Vagina (tissue), 2 donors: Measurements from ENCODE around the gene OPRD1. TPM values are rescaled to one million over a fixed set of nuclear protein-coding genes. Genes with fewer than 3 reads are reported as not detected.

Experiments used
- DNase-seq, 2 donors: peaks; one replicate each; pipeline ENCODE4 v3.0.0-alpha.2; 2017; ENCODE audit errors: extremely low spot score in 2 of 2
- H3K27ac ChIP-seq: fragments of 200-600 bp; sonication (generic); one replicate; pipeline ENCODE4 v1.5.1; 2019
- H3K27me3 ChIP-seq: fragments of 200-600 bp; sonication (generic); one replicate; pipeline ENCODE4 v1.5.1; 2019
- H3K36me3 ChIP-seq, 2 donors: fragments of 200-600 bp; sonication (generic); one replicate each; pipeline ENCODE4 v1.5.1; 2017 to 2019
- H3K4me1 ChIP-seq: fragments of 200-600 bp; sonication (generic); one replicate; pipeline ENCODE4 v1.5.1; 2019
- H3K4me3 ChIP-seq, 2 donors: fragments of 200-600 bp; sonication (generic); 1 replicate in 1 of 2; 2 replicates in 1 of 2; pipeline ENCODE4 v1.5.1; 2016 to 2019
- H3K9me3 ChIP-seq: fragments of 200-600 bp; sonication (generic); one replicate; pipeline ENCODE4 v1.5.1; 2019
- POLR2A ChIP-seq, 2 donors: fragments of 450-650 bp; IDR thresholded peaks; one replicate each; pipeline ENCODE4 v1.6.1; 2017; ENCODE audit warnings: antibody characterized with exemption in 2 of 2, mild to moderate bottlenecking in 2 of 2, moderate library complexity in 2 of 2
- POLR2AphosphoS5 ChIP-seq, 2 donors: sonication (generic); formaldehyde crosslinking; IDR thresholded peaks; one replicate each; pipeline ENCODE4 v1.9.0; 2017; ENCODE audit warnings: antibody characterized with exemption in 2 of 2, mild to moderate bottlenecking in 2 of 2, low read depth in 1 of 2; ENCODE audit not compliant: insufficient read depth in 1 of 2
- intact Hi-C: fragments of 100-400 bp; cut with DNase I; formaldehyde crosslinking; loops from one replicate; pipeline ENCODE4 v1.15.1; 2023
- total RNA-seq: library from RNA; depleted of rRNA; stranded (reverse); fragments of >200 nt; gene quantifications from one replicate; pipeline ENCODE4 v1.2.3, GENCODE V29; 2016
- TF ChIP-seq, protein P1 (sequence below), 3 experiments: fragments of 450-650 bp in 2 of 3; fragments of 200-600 bp in 1 of 3; sonication (generic) in 1 of 3; IDR thresholded peaks; one replicate each; pipeline ENCODE4 v1.5.1; 2017 to 2019; ENCODE audit warnings: antibody characterized with exemption in 3 of 3, mild to moderate bottlenecking in 2 of 3, moderate library complexity in 2 of 3

OPRD1 gene
- total RNA-seq, 1 donor from 2014 or later: 2.2 TPM

GRCh38 chr1:28855469-28855951, 43.5 kb downstream of the OPRD1 start:
- intact Hi-C loops: no loop called here
- TF ChIP-seq, protein P1, sequence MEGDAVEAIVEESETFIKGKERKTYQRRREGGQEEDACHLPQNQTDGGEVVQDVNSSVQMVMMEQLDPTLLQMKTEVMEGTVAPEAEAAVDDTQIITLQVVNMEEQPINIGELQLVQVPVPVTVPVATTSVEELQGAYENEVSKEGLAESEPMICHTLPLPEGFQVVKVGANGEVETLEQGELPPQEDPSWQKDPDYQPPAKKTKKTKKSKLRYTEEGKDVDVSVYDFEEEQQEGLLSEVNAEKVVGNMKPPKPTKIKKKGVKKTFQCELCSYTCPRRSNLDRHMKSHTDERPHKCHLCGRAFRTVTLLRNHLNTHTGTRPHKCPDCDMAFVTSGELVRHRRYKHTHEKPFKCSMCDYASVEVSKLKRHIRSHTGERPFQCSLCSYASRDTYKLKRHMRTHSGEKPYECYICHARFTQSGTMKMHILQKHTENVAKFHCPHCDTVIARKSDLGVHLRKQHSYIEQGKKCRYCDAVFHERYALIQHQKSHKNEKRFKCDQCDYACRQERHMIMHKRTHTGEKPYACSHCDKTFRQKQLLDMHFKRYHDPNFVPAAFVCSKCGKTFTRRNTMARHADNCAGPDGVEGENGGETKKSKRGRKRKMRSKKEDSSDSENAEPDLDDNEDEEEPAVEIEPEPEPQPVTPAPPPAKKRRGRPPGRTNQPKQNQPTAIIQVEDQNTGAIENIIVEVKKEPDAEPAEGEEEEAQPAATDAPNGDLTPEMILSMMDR (IDR thresholded peaks at IDR 0.05): no peak
- no peak for TF ChIP-seq POLR2A (IDR thresholded peaks at IDR 0.05)
- TF ChIP-seq POLR2AphosphoS5 (IDR thresholded peaks at IDR 0.05; ENCODE audit: insufficient read depth in 1 of 2, low read depth in 1 of 2): no peak
- Histone ChIP-seq H3K27me3 (no peaks in the 10 kb centered on the region), H3K9me3 (no peaks in the 10 kb centered on the region), H3K36me3 (no peaks in the 10 kb centered on the region), H3K4me1 (no peaks in the 10 kb centered on the region), H3K27ac (no peak overlapping the region), H3K4me3 (no peak overlapping the region)
- DNase-seq: no peak

DNA sequence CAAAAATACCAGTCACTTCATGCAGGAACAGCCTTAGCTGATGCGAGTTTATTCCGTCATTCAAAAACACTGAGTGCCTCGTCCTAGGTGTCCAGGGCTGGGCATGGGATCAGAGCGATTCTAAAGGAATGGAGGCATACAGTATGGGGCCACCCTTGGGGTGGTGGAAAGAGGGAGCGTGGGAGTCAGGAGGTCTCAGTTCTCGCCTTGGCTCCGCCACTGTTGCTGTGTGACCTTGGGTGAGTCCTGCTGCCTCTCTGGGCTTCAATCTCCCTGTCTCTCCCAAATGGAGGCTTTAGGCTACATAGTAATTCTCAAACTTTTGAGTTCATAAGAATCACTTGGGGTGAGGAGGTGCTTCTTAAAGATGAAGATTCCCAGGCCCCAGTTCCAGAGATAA, 44.0 kb downstream of the OPRD1 start:
- intact Hi-C loops: no loop called here
- TF ChIP-seq POLR2AphosphoS5 (IDR thresholded peaks at IDR 0.05; ENCODE audit: insufficient read depth in 1 of 2, low read depth in 1 of 2): no peak
- TF ChIP-seq, protein P1 (IDR thresholded peaks at IDR 0.05): no peak
- TF ChIP-seq POLR2A (IDR thresholded peaks at IDR 0.05): no peak

DNA sequence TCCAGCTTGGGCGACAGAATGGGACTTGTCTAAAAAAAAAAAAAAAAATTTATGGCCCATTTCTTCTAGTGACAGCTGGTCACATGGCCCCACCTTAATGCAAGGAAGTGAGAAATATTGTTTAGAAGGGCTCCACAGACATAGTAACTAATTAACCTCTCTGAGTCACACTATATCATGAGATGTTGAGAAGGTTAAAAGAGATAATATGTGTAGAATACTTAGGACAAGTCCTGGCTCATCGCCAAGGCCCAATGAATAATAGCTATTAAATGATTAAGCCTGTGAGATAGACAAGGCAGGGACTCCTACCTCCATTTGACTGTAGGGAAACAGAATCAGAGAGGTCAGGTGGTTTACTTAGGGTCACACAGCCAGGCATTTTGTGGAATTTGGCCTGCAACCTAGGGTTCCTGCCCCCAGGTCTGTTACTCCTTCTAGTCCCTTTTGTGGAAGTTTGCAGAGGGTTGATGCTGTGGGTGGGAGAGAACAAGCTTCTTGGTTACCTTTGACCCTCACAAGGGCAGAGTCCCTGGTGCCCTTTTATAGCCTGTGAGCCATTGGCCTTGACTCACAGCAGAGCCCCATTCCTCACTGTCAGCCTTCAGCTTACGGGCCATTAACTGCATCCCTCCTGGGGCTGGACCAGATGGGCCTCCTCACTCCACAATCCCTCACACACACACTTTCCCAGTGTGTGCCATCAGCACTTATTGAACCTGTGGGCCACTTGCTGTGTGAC, 48.5 kb downstream of the OPRD1 start:
- intact Hi-C loops: no loop called here
- DNase-seq: no peak
- TF ChIP-seq POLR2AphosphoS5 (IDR thresholded peaks at IDR 0.05; ENCODE audit: insufficient read depth in 1 of 2, low read depth in 1 of 2): no peak
- no peak for TF ChIP-seq POLR2A (IDR thresholded peaks at IDR 0.05)
- TF ChIP-seq, protein P1 (IDR thresholded peaks at IDR 0.05): no peak
- Histone ChIP-seq H3K4me3 (no peak overlapping the region), H3K27ac (no peak overlapping the region), H3K4me1 (no peaks in the 10 kb centered on the region), H3K9me3 (no peaks in the 10 kb centered on the region), H3K36me3 (no peaks in the 10 kb centered on the region), H3K27me3 (no peaks in the 10 kb centered on the region)

More for the DNA sequence above, 44.0 kb downstream of the OPRD1 start:
- no peak for DNase-seq
- H3K4me1 ChIP-seq: no peaks in the 10 kb centered on the region
- H3K9me3 ChIP-seq: no peaks in the 10 kb centered on the region
- H3K27ac ChIP-seq: no peak overlapping the region
- no peaks in the 10 kb centered on the region for H3K27me3 ChIP-seq
- no peak overlapping the region for H3K4me3 ChIP-seq
- H3K36me3 ChIP-seq: no peaks in the 10 kb centered on the region

- Histone ChIP-seq H3K27ac (no peak overlapping the region), H3K4me1 (no peaks in the 10 kb centered on the region), H3K27me3 (no peaks in the 10 kb centered on the region), H3K4me3 (no peak overlapping the region), H3K9me3 (no peaks in the 10 kb centered on the region), H3K36me3 (no peaks in the 10 kb centered on the region)
- TF ChIP-seq POLR2A (IDR thresholded peaks at IDR 0.05) (no peak), POLR2AphosphoS5 (IDR thresholded peaks at IDR 0.05; ENCODE audit: insufficient read depth in 1 of 2, low read depth in 1 of 2) (no peak)
- TF ChIP-seq, protein P1 (IDR thresholded peaks at IDR 0.05): no peak
- no peak for DNase-seq
- intact Hi-C loops: no loop called here
Measured at GRCh38 chr1:28862571-28863403, 50.8 kb downstream of the OPRD1 start.
